GM12892 (cell line): ENCODE results near the gene KIF5B.
"Not testable (repeated sequence)": the region's sequence is repeated elsewhere in the genome, so short reads cannot be mapped to it uniquely, and the experiment has no call there.

Experiments
- DNase-seq: peaks from one replicate; pipeline ENCODE4 v3.0.0; 2011; ENCODE audit not compliant: insufficient read length
- FAIRE-seq: peaks from 2 replicates; lab custom pipeline; 2011; peaks lifted over from hg19 to GRCh38; lab: Jason Lieb, UNC
- POLR2A ChIP-seq: IDR thresholded peaks from 2 replicates; pipeline ENCODE4 v1.6.1; 2011; ENCODE audit warnings: low read depth, low read length, control low read depth
- POLR2AphosphoS5 ChIP-seq: IDR thresholded peaks from 2 replicates; pipeline ENCODE4 v1.6.1; 2011; ENCODE audit warnings: low read depth, low read length, control low read depth
- TAF1 ChIP-seq: IDR thresholded peaks from 2 replicates; pipeline ENCODE4 v1.6.1; 2011; ENCODE audit warnings: low read depth, mild to moderate bottlenecking, control low read depth, low read length, borderline replicate concordance

KIF5B gene

GRCh38 chr10:32073659-32074058, 17.4 kb upstream of the KIF5B start:
- no peak for FAIRE-seq
- TF ChIP-seq TAF1 (no peak), POLR2AphosphoS5 (no peak), POLR2A (no peak)
- DNase-seq: no peak

GRCh38 chr10:32073128-32073527, 16.9 kb upstream of the KIF5B start:
- DNase-seq (no peak), FAIRE-seq (no peak)
- TF ChIP-seq POLR2A: no peak
- no peak for TF ChIP-seq POLR2AphosphoS5
- TF ChIP-seq TAF1: no peak

- no peak for TF ChIP-seq POLR2AphosphoS5
- no peak for TF ChIP-seq POLR2A
- no peak for TF ChIP-seq TAF1
- no peak for DNase-seq
- FAIRE-seq: no peak
These were observed 16.0 kb upstream of the KIF5B start for GRCh38 chr10:32072025-32072800.

GRCh38 chr10:32070645-32071044, 14.4 kb upstream of the KIF5B start:
- TF ChIP-seq POLR2AphosphoS5: no peak
- TF ChIP-seq POLR2A: no peak
- TF ChIP-seq TAF1: no peak
- DNase-seq: no peak
- no peak for FAIRE-seq

GRCh38 chr10:32068569-32068968, 12.3 kb upstream of the KIF5B start:
- DNase-seq (no peak), FAIRE-seq (no peak)
- TF ChIP-seq POLR2A (no peak), POLR2AphosphoS5 (no peak), TAF1 (no peak)

- not testable (repeated sequence) for FAIRE-seq, DNase-seq
These were observed 11.7 kb upstream of the KIF5B start for GRCh38 chr10:32067931-32068330.

GRCh38 chr10:32065856-32066255, 9.6 kb upstream of the KIF5B start:
- TF ChIP-seq POLR2AphosphoS5 (no peak), POLR2A (no peak), TAF1 (no peak)
- FAIRE-seq (no peak), DNase-seq (no peak)

GRCh38 chr10:32061440-32061839, 5.2 kb upstream of the KIF5B start:
- DNase-seq (no peak), FAIRE-seq (no peak)
- no peak for TF ChIP-seq POLR2AphosphoS5
- TF ChIP-seq POLR2A: no peak
- TF ChIP-seq TAF1: no peak

GRCh38 chr10:32060347-32060746, 4.1 kb upstream of the KIF5B start:
- TF ChIP-seq POLR2A (no peak), POLR2AphosphoS5 (no peak), TAF1 (no peak)
- DNase-seq (no peak), FAIRE-seq (no peak)

- no peak for TF ChIP-seq POLR2A
- no peak for TF ChIP-seq POLR2AphosphoS5
- no peak for TF ChIP-seq TAF1
- no peak for FAIRE-seq
These were observed 3.2 kb upstream of the KIF5B start for GRCh38 chr10:32059472-32059871.

GRCh38 chr10:32057036-32057372, 779 bp upstream of the KIF5B start:
- no peak for TF ChIP-seq POLR2AphosphoS5
- DNase-seq: no peak
- peak; percentile 17 for FAIRE-seq

More at GRCh38 chr10:32059472-32059871, 3.2 kb upstream of the KIF5B start:
- no peak for DNase-seq

- FAIRE-seq (peak; percentile 91), DNase-seq (peak; percentile 41)
- TF ChIP-seq POLR2AphosphoS5 (no peak), POLR2A (no peak), TAF1 (no peak)
These were observed 618 bp downstream of the KIF5B start for GRCh38 chr10:32055478-32056135.

GRCh38 chr10:32054094-32054493, 2.1 kb downstream of the KIF5B start:
- DNase-seq: no peak
- no peak for TF ChIP-seq TAF1
- TF ChIP-seq POLR2A: no peak
- no peak for TF ChIP-seq POLR2AphosphoS5
- peak; percentile 30 for FAIRE-seq

- DNase-seq, FAIRE-seq: not testable (repeated sequence)
These were observed 2.8 kb downstream of the KIF5B start for GRCh38 chr10:32053392-32053791.
